Transverse colon (tissue), 4 donors: ENCODE results near the gene GRXCR2. TPM values are rescaled to one million over a fixed set of nuclear protein-coding genes. Genes with fewer than 3 reads are reported as not detected.

Experiments used
- DNase-seq: peaks from one replicate; pipeline ENCODE4 v3.0.0-alpha.2; 2019
- H3K27ac ChIP-seq, 4 donors: fragments of 200-600 bp; sonication (generic); 2 replicates each; pipeline ENCODE4 v1.5.1; 2016 to 2018; ENCODE audit warnings: inconsistent platforms in 4 of 4
- H3K27me3 ChIP-seq: fragments of 200-600 bp; sonication (generic); 2 replicates; pipeline ENCODE4 v1.5.1; 2017; ENCODE audit warnings: inconsistent platforms
- H3K36me3 ChIP-seq, 4 donors: fragments of 200-600 bp; sonication (generic); 2 replicates each; pipeline ENCODE4 v1.5.1; 2017 to 2019; ENCODE audit warnings: inconsistent platforms in 4 of 4
- H3K4me1 ChIP-seq, 4 donors: fragments of 200-600 bp; sonication (generic); 2 replicates each; pipeline ENCODE4 v1.5.1; 2017 to 2020; ENCODE audit warnings: inconsistent platforms in 4 of 4
- H3K4me3 ChIP-seq, 4 donors: fragments of 200-600 bp; sonication (generic); 1 replicate in 1 of 4; 2 replicates in 3 of 4; pipeline versions ENCODE4 v1.5.1 to v1.6.1; 2017 to 2019; ENCODE audit warnings: inconsistent platforms in 4 of 4
- H3K9me3 ChIP-seq, 2 donors: fragments of 200-600 bp; sonication (generic); 2 replicates each; pipeline ENCODE4 v1.5.1; 2017 to 2019; ENCODE audit warnings: inconsistent platforms in 2 of 2
- CTCF ChIP-seq, 5 experiments: fragments of 200-600 bp in 3 of 5; fragments of 450-650 bp in 2 of 5; sonication (generic) in 3 of 5; IDR thresholded peaks; 1 replicate in 2 of 5; 2 replicates in 3 of 5; pipeline ENCODE4 v1.5.1; 2016 to 2017; ENCODE audit warnings: antibody characterized with exemption in 5 of 5, inconsistent platforms in 3 of 5, mild to moderate bottlenecking in 2 of 5, moderate library complexity in 1 of 5
- EP300 ChIP-seq: sonication (generic); formaldehyde crosslinking; IDR thresholded peaks from one replicate; pipeline ENCODE4 v1.6.1; 2017; ENCODE audit warnings: antibody characterized with exemption, low read depth
- POLR2A ChIP-seq: fragments of 450-650 bp; IDR thresholded peaks from one replicate; pipeline ENCODE4 v1.6.1; 2016; ENCODE audit warnings: antibody characterized with exemption, mild to moderate bottlenecking, moderate library complexity
- POLR2AphosphoS5 ChIP-seq, 3 donors: sonication (generic); formaldehyde crosslinking; IDR thresholded peaks; one replicate each; pipeline ENCODE4 v1.6.1; 2016; ENCODE audit warnings: antibody characterized with exemption in 3 of 3
- WGBS, 2 donors: methylation state at CpG; one replicate each; pipeline ENCODE4 v1.1.5; 2018; ENCODE audit warnings: low coverage in 1 of 2; 5-methylcytosine and 5-hydroxymethylcytosine counted together
- in situ Hi-C, 4 donors: fragments of 200-750 bp; cut with MboI; loops; one replicate each; pipeline versions ENCODE4 v1.15.0 to v1.15.1; 2017; ENCODE audit warnings: low sequenced_read_pairs in 3 of 4, low pct_ligation_motif_present in 1 of 4, low pct_unique_long_range_greater_than_20kb in 1 of 4
- intact Hi-C: fragments of 100-400 bp; cut with DNase I; formaldehyde crosslinking; loops from one replicate; pipeline ENCODE4 v1.15.1; 2023; ENCODE audit warnings: low total_unique reads
- total RNA-seq, 4 donors: library from RNA; depleted of rRNA; stranded (reverse); fragments of >200 nt; gene quantifications; one replicate each; pipeline ENCODE4 v1.1.0, GENCODE V29; 2016

GRXCR2 gene
- total RNA-seq, 4 donors from 2014 or later = not detected

- no peak overlapping the region for H3K27ac ChIP-seq
- 74 to 83% methylated on average over 3 to 6 of the region's 6 CpGs for WGBS, 2 donors
- TF ChIP-seq POLR2AphosphoS5 (IDR thresholded peaks at IDR 0.05) (no peak), EP300 (no peak), CTCF (IDR thresholded peaks at IDR 0.05) (no peak), POLR2A (no peak)
- intact Hi-C loops = no loop called here
- H3K9me3 ChIP-seq = no peaks in the 10 kb centered on the region
- no peaks in the 10 kb centered on the region for H3K36me3 ChIP-seq
- H3K4me3 ChIP-seq = no peak overlapping the region
- in situ Hi-C loops = loop anchor here in 1 of 4 donors (25.0 kb wide), 1 partner anchor 1635 kb away; no protein-coding TSS in a partner anchor
- H3K4me1 ChIP-seq = peaks cover 0 to 2% (median under 1%) of the 10 kb centered on the region in 4 donors
- H3K27me3 ChIP-seq = no peaks in the 10 kb centered on the region
- no peak for DNase-seq
Observed at GRCh38 chr5:145847499-145848497, 25.0 kb downstream of the GRXCR2 start.

GRCh38 chr5:145846081-145846480, 26.7 kb downstream of the GRXCR2 start:
- Histone ChIP-seq H3K4me1 (no peaks in the 10 kb centered on the region), H3K36me3 (no peaks in the 10 kb centered on the region), H3K27me3 (no peaks in the 10 kb centered on the region), H3K27ac (no peak overlapping the region), H3K9me3 (no peaks in the 10 kb centered on the region), H3K4me3 (no peak overlapping the region)
- intact Hi-C loops = no loop called here
- 72% methylated on average over 3 of the region's 3 CpGs for WGBS, 2 donors
- TF ChIP-seq CTCF (IDR thresholded peaks at IDR 0.05) = no peak
- TF ChIP-seq POLR2AphosphoS5 (IDR thresholded peaks at IDR 0.05) = no peak
- TF ChIP-seq EP300 = no peak
- no peak for TF ChIP-seq POLR2A
- no peak for DNase-seq
- in situ Hi-C loops = loop anchor here in 1 of 4 donors (25.0 kb wide), 1 partner anchor 1634 kb away; no protein-coding TSS in a partner anchor

- intact Hi-C loops (no loop called here), in situ Hi-C loops (loop anchor here in 1 of 4 donors (25.0 kb wide), 1 partner anchor 1629 kb away; no protein-coding TSS in a partner anchor)
- TF ChIP-seq POLR2A (no peak), EP300 (no peak), POLR2AphosphoS5 (IDR thresholded peaks at IDR 0.05) (no peak), CTCF (IDR thresholded peaks at IDR 0.05) (no peak)
- no peak for DNase-seq
- Histone ChIP-seq H3K27ac (no peak overlapping the region), H3K36me3 (no peaks in the 10 kb centered on the region), H3K27me3 (no peaks in the 10 kb centered on the region), H3K4me1 (peaks cover 0 to 4% (median 1%) of the 10 kb centered on the region in 4 donors), H3K4me3 (no peak overlapping the region), H3K9me3 (no peaks in the 10 kb centered on the region)
Observed at GRCh38 chr5:145841299-145841698, 31.5 kb downstream of the GRXCR2 start.

- Histone ChIP-seq H3K27ac (no peak overlapping the region), H3K36me3 (no peaks in the 10 kb centered on the region), H3K9me3 (no peaks in the 10 kb centered on the region), H3K4me3 (no peak overlapping the region), H3K4me1 (peaks cover 0 to 11% (median 5%) of the 10 kb centered on the region in 4 donors), H3K27me3 (no peaks in the 10 kb centered on the region)
- in situ Hi-C loops (loop anchor here in 1 of 4 donors (25.0 kb wide), 1 partner anchor 1628 kb away; no protein-coding TSS in a partner anchor), intact Hi-C loops (no loop called here)
- no peak for DNase-seq
- TF ChIP-seq CTCF (IDR thresholded peaks at IDR 0.05) (no peak), EP300 (no peak), POLR2A (no peak), POLR2AphosphoS5 (IDR thresholded peaks at IDR 0.05) (no peak)
- 89 to 100% methylated on average over 2 to 3 of the region's 3 CpGs for WGBS, 2 donors
Observed at GRCh38 chr5:145840458-145841132, 32.2 kb downstream of the GRXCR2 start.
